HepG2 (cell line): ENCODE measurements around the gene ZFPM1. TPM values are rescaled to one million over a fixed set of nuclear protein-coding genes. Genes with fewer than 3 reads are reported as not detected.

Experiments used
- ATF7-NPFF ChIP-seq: sonication (generic); formaldehyde crosslinking; IDR thresholded peaks from 2 replicates; pipeline ENCODE4 v1.8.1; 2023; ENCODE audit warnings: mild to moderate bottlenecking, low read depth, missing genetic modification reagents, moderate library complexity
- CERS6 ChIP-seq: sonication (generic); formaldehyde crosslinking; IDR thresholded peaks from 2 replicates; pipeline ENCODE4 v1.5.0; 2020; ENCODE audit warnings: missing genetic modification reagents
- DMTF1 ChIP-seq: sonication (generic); formaldehyde crosslinking; IDR thresholded peaks from 2 replicates; pipeline ENCODE4 v1.4.0; 2020; ENCODE audit warnings: mild to moderate bottlenecking, missing genetic modification reagents
- IRF9 ChIP-seq: sonication (generic); formaldehyde crosslinking; IDR thresholded peaks from 2 replicates; pipeline ENCODE4 v1.8.0; 2022; ENCODE audit warnings: missing genetic modification reagents, mild to moderate bottlenecking, borderline replicate concordance
- MED13 ChIP-seq: sonication (generic); formaldehyde crosslinking; IDR thresholded peaks from 2 replicates; pipeline ENCODE4 v1.5.0; 2020; ENCODE audit warnings: missing genetic modification reagents
- MLLT10 ChIP-seq: sonication (generic); formaldehyde crosslinking; IDR thresholded peaks from 2 replicates; pipeline ENCODE4 v1.4.0; 2020; ENCODE audit warnings: missing genetic modification reagents
- NFIB ChIP-seq: sonication (generic); formaldehyde crosslinking; IDR thresholded peaks from 2 replicates; pipeline ENCODE4 v1.9.0; 2021; ENCODE audit warnings: missing genetic modification reagents, mild to moderate bottlenecking, borderline replicate concordance
- NFKB2 ChIP-seq: sonication (generic); formaldehyde crosslinking; IDR thresholded peaks from 2 replicates; pipeline ENCODE4 v1.4.0; 2020; ENCODE audit warnings: missing genetic modification reagents, borderline replicate concordance
- RERE ChIP-seq: IDR thresholded peaks from 2 replicates; pipeline ENCODE4 v1.6.1; 2016; ENCODE audit warnings: low read depth, missing genetic modification reagents, missing compliant biosample characterization
- SIX1 ChIP-seq: sonication (generic); formaldehyde crosslinking; IDR thresholded peaks from 2 replicates; pipeline ENCODE4 v1.4.0; 2020; ENCODE audit warnings: missing genetic modification reagents, borderline replicate concordance
- TCF12 ChIP-seq, 2 experiments: fragments of 450-650 bp in 1 of 2; sonication (generic) in 1 of 2; formaldehyde crosslinking in 1 of 2; IDR thresholded peaks; 2 replicates each; pipeline versions ENCODE4 v1.6.1 to v1.8.0; 2017 to 2022; ENCODE audit warnings: antibody characterized with exemption in 1 of 2, mild to moderate bottlenecking in 1 of 2, missing genetic modification reagents in 1 of 2, moderate library complexity in 1 of 2
- ZBTB26 ChIP-seq: IDR thresholded peaks from 2 replicates; pipeline ENCODE4 v1.6.1; 2016; ENCODE audit warnings: missing compliant biosample characterization, missing genetic modification reagents, borderline replicate concordance
- ZBTB44 ChIP-seq: sonication (generic); formaldehyde crosslinking; IDR thresholded peaks from 2 replicates; pipeline ENCODE4 v1.4.0; 2020; ENCODE audit warnings: missing genetic modification reagents
- ZNF296 ChIP-seq: sonication (generic); formaldehyde crosslinking; conservative IDR thresholded peaks from 2 replicates; pipeline ENCODE4 v1.5.0; 2020; ENCODE audit warnings: mild to moderate bottlenecking, missing genetic modification reagents
- polyA plus RNA-seq, 8 experiments: library from polyadenylated mRNA; depleted of rRNA in 3 of 8; stranded (reverse) in 7 of 8; unstranded in 1 of 8; fragments of >200 nt; fragmentation: Illumina TruSeq in 4 of 8; extraction: Trizol in 4 of 8; gene quantifications; 2 replicates each; pipeline versions ENCODE4 v1.2.1 to v1.2.3, GENCODE V29; 2011 to 2016; ENCODE audit warnings: low read depth in 4 of 8, missing spikeins in 1 of 8, mixed read lengths in 1 of 8; ENCODE audit not compliant: insufficient read depth in 1 of 8
- total RNA-seq, 5 experiments: library from RNA; depleted of rRNA; stranded (reverse); fragments of >200 nt; fragmentation: Illumina TruSeq; extraction: Trizol; gene quantifications; 2 replicates each; pipeline ENCODE4 v1.2.3, GENCODE V29; 2016; ENCODE audit warnings: low read depth in 1 of 5

Gene ZFPM1
- total and polyA plus RNA-seq, 2 of the 13 experiments (the other 11 are each of a cell fraction or from before 2014, with no cell fraction given) = 1.3 to 3.8 TPM

- TF ChIP-seq MLLT10 = peak; percentile 94
- peak; percentile 100 for TF ChIP-seq NFKB2 (CRISPR knock-in tag)
- peak; percentile 96 for TF ChIP-seq RERE
- TF ChIP-seq NFIB = peak; percentile 100
- TF ChIP-seq DMTF1 = peak; percentile 100
- peak; percentile 100 for TF ChIP-seq IRF9 (CRISPR knock-in tag)
- peak; percentile 100 for TF ChIP-seq ATF7-NPFF (CRISPR knock-in tag)
- peak; percentile 99 for TF ChIP-seq ZBTB44
- peak; percentile 100 for TF ChIP-seq MED13 (CRISPR knock-in tag)
- TF ChIP-seq TCF12 (IDR thresholded peaks at IDR 0.05) = no peak
- TF ChIP-seq TCF12 (CRISPR knock-in tag; IDR thresholded peaks at IDR 0.05) = peak; percentile 100
- peak; percentile 99 for TF ChIP-seq ZBTB26
- peak; percentile 100 for TF ChIP-seq CERS6 (CRISPR knock-in tag)
- peak; percentile 100 for TF ChIP-seq ZNF296 (CRISPR knock-in tag)
- TF ChIP-seq SIX1 (CRISPR knock-in tag) = peak; percentile 89
These were observed 35.1 kb downstream of the ZFPM1 start (continued) for GRCh38 chr16:88487920-88488851.
